H9 (cell line): ENCODE results near the gene BRWD1. TPM values are rescaled to one million over a fixed set of nuclear protein-coding genes. Genes with fewer than 3 reads are reported as not detected.

ENCODE experiments used
- DNase-seq: peaks from one replicate; pipeline ENCODE4 v3.0.0-alpha.2; 2017
- H2AFZ ChIP-seq: one replicate; pipeline ENCODE4 v1.6.1; 2013; ENCODE audit warnings: mild to moderate bottlenecking, low read length, control low read depth, moderate library complexity
- H2AK5ac ChIP-seq: 2 replicates; pipeline ENCODE4 v1.6.1; 2013; ENCODE audit warnings: low read length, control low read depth, mixed read lengths; ENCODE audit not compliant: insufficient read length
- H2BK120ac ChIP-seq: one replicate; pipeline ENCODE4 v1.6.1; 2013; ENCODE audit warnings: low read depth, mild to moderate bottlenecking, low read length, control low read depth, inconsistent platforms; ENCODE audit not compliant: poor library complexity, severe bottlenecking
- H2BK12ac ChIP-seq: 2 replicates; pipeline ENCODE4 v1.6.1; 2013; ENCODE audit warnings: low read length, control low read depth, mixed read lengths, low read depth; ENCODE audit not compliant: insufficient read length
- H2BK15ac ChIP-seq: 2 replicates; pipeline ENCODE4 v1.6.1; 2013; ENCODE audit warnings: low read depth, low read length, control low read depth
- H2BK20ac ChIP-seq: one replicate; pipeline ENCODE4 v1.6.1; 2013; ENCODE audit warnings: low read depth, mild to moderate bottlenecking, low read length, control low read depth, inconsistent platforms; ENCODE audit not compliant: poor library complexity, severe bottlenecking
- H2BK5ac ChIP-seq: 2 replicates; pipeline ENCODE4 v1.6.1; 2013; ENCODE audit warnings: low read length, control low read depth, mixed read lengths; ENCODE audit not compliant: insufficient read length
- H3K14ac ChIP-seq: 2 replicates; pipeline ENCODE4 v1.6.1; 2013; ENCODE audit warnings: low read length, control low read depth; ENCODE audit not compliant: insufficient read depth
- H3K18ac ChIP-seq: 2 replicates; pipeline ENCODE4 v1.6.1; 2013; ENCODE audit warnings: low read depth, mild to moderate bottlenecking, mixed read lengths, low read length, control low read depth; ENCODE audit not compliant: insufficient read length
- H3K23ac ChIP-seq: 2 replicates; pipeline ENCODE4 v1.6.1; 2013; ENCODE audit warnings: low read length, control low read depth, mixed read lengths, low read depth; ENCODE audit not compliant: insufficient read length
- H3K23me2 ChIP-seq: 2 replicates; pipeline ENCODE4 v1.6.1; 2013; ENCODE audit warnings: low read depth, mild to moderate bottlenecking, mixed read lengths, low read length, control low read depth; ENCODE audit not compliant: insufficient read length, poor library complexity, severe bottlenecking
- H3K27ac ChIP-seq: 2 replicates; pipeline ENCODE4 v1.5.1; 2013; ENCODE audit warnings: low read length, control low read depth, mixed read lengths, low read depth; ENCODE audit not compliant: insufficient read length
- H3K27me3 ChIP-seq: 2 replicates; pipeline ENCODE4 v1.6.1; 2013; ENCODE audit warnings: low read length, control low read depth, inconsistent platforms; ENCODE audit not compliant: insufficient read depth
- H3K4ac ChIP-seq: 2 replicates; pipeline ENCODE4 v1.6.1; 2013; ENCODE audit warnings: low read depth, mild to moderate bottlenecking, control low read depth, inconsistent platforms, low read length, moderate library complexity
- H3K4me1 ChIP-seq: 2 replicates; pipeline ENCODE4 v1.6.1; 2013; ENCODE audit warnings: low read length, control low read depth, inconsistent platforms; ENCODE audit not compliant: insufficient read depth
- H3K4me2 ChIP-seq: 2 replicates; pipeline ENCODE4 v1.6.1; 2013; ENCODE audit warnings: low read length, control low read depth, mixed read lengths; ENCODE audit not compliant: insufficient read length, insufficient read depth
- H3K56ac ChIP-seq: 2 replicates; pipeline ENCODE4 v1.6.1; 2013; ENCODE audit warnings: low read depth, mild to moderate bottlenecking, mixed read lengths, low read length, control low read depth; ENCODE audit not compliant: insufficient read length
- H3K79me1 ChIP-seq: 2 replicates; pipeline ENCODE4 v1.6.1; 2013; ENCODE audit warnings: low read depth, mild to moderate bottlenecking, moderate library complexity, low read length, control low read depth, inconsistent platforms; ENCODE audit not compliant: insufficient read depth, poor library complexity, severe bottlenecking
- H3K79me2 ChIP-seq: 2 replicates; pipeline ENCODE4 v1.6.1; 2013; ENCODE audit warnings: low read length, control low read depth, inconsistent platforms; ENCODE audit not compliant: insufficient read depth
- H3K9ac ChIP-seq: 2 replicates; pipeline ENCODE4 v1.6.1; 2013; ENCODE audit warnings: low read length, control low read depth, mixed read lengths; ENCODE audit not compliant: insufficient read length; ENCODE audit errors: extremely low read depth
- H3K9me3 ChIP-seq: one replicate; pipeline ENCODE4 v1.6.1; 2013; ENCODE audit warnings: low read depth, low read length, inconsistent platforms; ENCODE audit not compliant: control insufficient read depth
- H3T11ph ChIP-seq: one replicate; pipeline ENCODE4 v1.6.1; 2013; ENCODE audit warnings: mild to moderate bottlenecking, low read length, control low read depth, inconsistent platforms
- H4K20me1 ChIP-seq: one replicate; pipeline ENCODE4 v1.6.1; 2013; ENCODE audit not compliant: control insufficient read depth, insufficient read length, insufficient read depth
- H4K5ac ChIP-seq: 2 replicates; pipeline ENCODE4 v1.6.1; 2013; ENCODE audit warnings: low read depth, mild to moderate bottlenecking, mixed read lengths, low read length, control low read depth; ENCODE audit not compliant: insufficient read length
- H4K8ac ChIP-seq: replicated peaks from 2 replicates; pipeline ENCODE4 v1.6.1; 2013; ENCODE audit warnings: low read length, control low read depth, mixed read lengths, low read depth; ENCODE audit not compliant: insufficient read length
- H4K91ac ChIP-seq: 2 replicates; pipeline ENCODE4 v1.6.1; 2013; ENCODE audit warnings: low read depth, mild to moderate bottlenecking, moderate library complexity, mixed read lengths, low read length, control low read depth; ENCODE audit not compliant: insufficient read length
- H3K27ac Mint-ChIP-seq, 3 experiments: 2 replicates in 2 of 3; 3 replicates in 1 of 3; pipeline ENCODE4 v1.8.0; 2020 to 2021; ENCODE audit warnings: mixed read lengths in 3 of 3, mild to moderate bottlenecking in 1 of 3, moderate library complexity in 1 of 3
- H3K27me3 Mint-ChIP-seq: 2 replicates; pipeline ENCODE4 v1.8.0; 2021; ENCODE audit warnings: low read depth, mild to moderate bottlenecking, moderate library complexity, mixed read lengths
- H3K36me3 Mint-ChIP-seq, 3 experiments: 2 replicates in 2 of 3; 3 replicates in 1 of 3; pipeline ENCODE4 v1.8.0; 2020 to 2021; ENCODE audit warnings: low read depth in 3 of 3, mixed read lengths in 3 of 3; ENCODE audit not compliant: insufficient read depth in 1 of 3
- H3K4me1 Mint-ChIP-seq, 2 experiments: 2 replicates each; pipeline ENCODE4 v1.8.0; 2020; ENCODE audit warnings: mixed read lengths in 2 of 2
- H3K4me3 Mint-ChIP-seq, 2 experiments: 2 replicates in 1 of 2; 3 replicates in 1 of 2; pipeline ENCODE4 v1.8.0; 2020 to 2021; ENCODE audit warnings: mild to moderate bottlenecking in 2 of 2, mixed read lengths in 2 of 2, moderate library complexity in 1 of 2
- H3K9me3 Mint-ChIP-seq, 2 experiments: 2 replicates in 1 of 2; 3 replicates in 1 of 2; pipeline ENCODE4 v1.8.0; 2020; ENCODE audit warnings: mild to moderate bottlenecking in 2 of 2, mixed read lengths in 2 of 2, moderate library complexity in 1 of 2
- CTCF ChIP-seq: fragments of 200-600 bp; sonication (generic); conservative IDR thresholded peaks from 3 replicates; pipeline ENCODE4 v1.8.0; 2021; ENCODE audit warnings: antibody characterized with exemption, mild to moderate bottlenecking
- WGBS: extraction: QIAGEN DNeasy Blood & Tissue Kit; methylation state at CpG from one replicate; pipeline ENCODE4 v1.1.7; 2013; ENCODE audit warnings: missing lambda C conversion rate, low lambda C conversion rate, mixed read lengths; ENCODE audit not compliant: insufficient read length; ENCODE audit errors: extremely low coverage; 5-methylcytosine and 5-hydroxymethylcytosine counted together
- total RNA-seq: library from RNA; stranded (reverse); gene quantifications from 2 replicates; pipeline ENCODE4 v1.2.1, GENCODE V29; 2021

BRWD1 gene
- total RNA-seq, 1 experiment from 2014 or later, result 48.4 TPM

GRCh38 chr21:39180429-39181019, 132.9 kb downstream of the BRWD1 start:
- H3K79me2 ChIP-seq, result no peaks in the 10 kb centered on the region
- no peak overlapping the region for H4K91ac ChIP-seq
- H3T11ph ChIP-seq, result no peak overlapping the region
- H2AFZ ChIP-seq, result no peak overlapping the region
- H3K23me2 ChIP-seq, result peaks cover 7% of the 10 kb centered on the region
- H3K27ac ChIP-seq, result no peak overlapping the region
- H3K4me3 Mint-ChIP-seq, result peak overlapping the region in 1 of 2 experiments; percentile 7; a peak in 1 of 5 replicates
- no peak overlapping the region for H2AK5ac ChIP-seq
- H3K56ac ChIP-seq, result no peak overlapping the region
- no CpG with 5 or more reads among the region's 2 CpGs for WGBS
- H3K9me3 ChIP-seq, result no peaks in the 10 kb centered on the region
- DNase-seq, result no peak
- H3K4me1 Mint-ChIP-seq, result peaks cover 25% of the 10 kb centered on the region in 2 experiments
- H3K23ac ChIP-seq, result no peak overlapping the region
- no peak overlapping the region for H2BK15ac ChIP-seq
- H3K14ac ChIP-seq, result no peak overlapping the region
- H3K27me3 Mint-ChIP-seq, result no peaks in the 10 kb centered on the region; the same call in 1 of the 2 replicates
- H3K4me2 ChIP-seq, result no peak overlapping the region
- H3K79me1 ChIP-seq, result no peaks in the 10 kb centered on the region
- peak; percentile 48; the same call in 2 of the 3 replicates for TF ChIP-seq CTCF
- no peak overlapping the region for H2BK12ac ChIP-seq
- peaks cover 21 to 40% (median 33%) of the 10 kb centered on the region in 3 experiments; a peak in 6 of 7 replicates for H3K36me3 Mint-ChIP-seq
- no peak overlapping the region for H3K27ac Mint-ChIP-seq
- H3K9me3 Mint-ChIP-seq, result no peaks in the 10 kb centered on the region
- no peak overlapping the region for H2BK20ac ChIP-seq
- H4K8ac ChIP-seq, result no peak overlapping the region
- H3K4me1 ChIP-seq, result 0 out of 2 replicates have a peak, but pooled peaks cover 3% of the 10 kb centered on the region
- H4K5ac ChIP-seq, result no peak overlapping the region
- H4K20me1 ChIP-seq, result no peaks in the 10 kb centered on the region
- no peak overlapping the region for H2BK120ac ChIP-seq
- H3K18ac ChIP-seq, result no peak overlapping the region
- no peak overlapping the region for H2BK5ac ChIP-seq
- H3K4ac ChIP-seq, result no peak overlapping the region
- H3K9ac ChIP-seq, result no peak overlapping the region
- no peaks in the 10 kb centered on the region for H3K27me3 ChIP-seq
